AG10803 (cell line): ENCODE results near the gene HSPA12A.

Experiments used
- DNase-seq: peaks from one replicate; pipeline ENCODE4 v3.0.0; 2010; ENCODE audit warnings: low read depth
- H3K4me3 ChIP-seq: 2 replicates; pipeline ENCODE4 v1.5.1; 2011; ENCODE audit warnings: mild to moderate bottlenecking, low read length, control low read depth
- TF ChIP-seq, protein P1 (sequence below): conservative IDR thresholded peaks from 2 replicates; pipeline ENCODE4 v1.5.1; 2011; ENCODE audit warnings: mild to moderate bottlenecking, low read length, control low read depth, inconsistent platforms

The HSPA12A gene

GRCh38 chr10:116769791-116770190, 27.4 kb upstream of the HSPA12A start:
- DNase-seq, result peak; percentile 43
- TF ChIP-seq, protein P1, sequence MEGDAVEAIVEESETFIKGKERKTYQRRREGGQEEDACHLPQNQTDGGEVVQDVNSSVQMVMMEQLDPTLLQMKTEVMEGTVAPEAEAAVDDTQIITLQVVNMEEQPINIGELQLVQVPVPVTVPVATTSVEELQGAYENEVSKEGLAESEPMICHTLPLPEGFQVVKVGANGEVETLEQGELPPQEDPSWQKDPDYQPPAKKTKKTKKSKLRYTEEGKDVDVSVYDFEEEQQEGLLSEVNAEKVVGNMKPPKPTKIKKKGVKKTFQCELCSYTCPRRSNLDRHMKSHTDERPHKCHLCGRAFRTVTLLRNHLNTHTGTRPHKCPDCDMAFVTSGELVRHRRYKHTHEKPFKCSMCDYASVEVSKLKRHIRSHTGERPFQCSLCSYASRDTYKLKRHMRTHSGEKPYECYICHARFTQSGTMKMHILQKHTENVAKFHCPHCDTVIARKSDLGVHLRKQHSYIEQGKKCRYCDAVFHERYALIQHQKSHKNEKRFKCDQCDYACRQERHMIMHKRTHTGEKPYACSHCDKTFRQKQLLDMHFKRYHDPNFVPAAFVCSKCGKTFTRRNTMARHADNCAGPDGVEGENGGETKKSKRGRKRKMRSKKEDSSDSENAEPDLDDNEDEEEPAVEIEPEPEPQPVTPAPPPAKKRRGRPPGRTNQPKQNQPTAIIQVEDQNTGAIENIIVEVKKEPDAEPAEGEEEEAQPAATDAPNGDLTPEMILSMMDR, result no peak
- H3K4me3 ChIP-seq, result no peak overlapping the region

GRCh38 chr10:116769368-116769767, 27.0 kb upstream of the HSPA12A start:
- H3K4me3 ChIP-seq, result no peak overlapping the region
- TF ChIP-seq, protein P1, result no peak
- no peak for DNase-seq

DNA sequence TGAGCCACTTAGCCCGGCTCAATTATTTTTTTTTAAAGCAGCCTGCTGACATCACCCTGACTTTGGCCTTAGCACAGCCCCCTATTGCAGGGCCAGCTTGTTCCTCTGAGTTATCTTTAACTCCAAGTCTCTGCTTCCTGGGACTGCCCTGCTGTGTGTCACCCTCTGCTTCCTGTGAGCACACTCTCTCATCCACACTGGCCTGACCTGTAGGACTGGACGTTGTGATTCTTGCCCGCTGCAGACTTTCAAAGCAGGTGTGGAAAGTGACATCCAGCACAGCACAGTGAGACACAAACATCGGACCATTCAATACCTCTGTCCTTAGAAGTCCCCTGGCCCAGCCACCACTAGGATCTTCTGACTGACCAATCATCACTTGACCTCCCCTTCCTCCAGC, 26.4 kb upstream of the HSPA12A start:
- TF ChIP-seq, protein P1, result no peak
- H3K4me3 ChIP-seq, result no peak overlapping the region
- DNase-seq, result no peak

GRCh38 chr10:116766837-116767634, 24.7 kb upstream of the HSPA12A start:
- DNase-seq, result peak; percentile 80
- TF ChIP-seq, protein P1, result no peak

GRCh38 chr10:116766241-116766827, 24.0 kb upstream of the HSPA12A start:
- no peak overlapping the region for H3K4me3 ChIP-seq
- no peak for DNase-seq
- TF ChIP-seq, protein P1, result no peak

More at GRCh38 chr10:116766837-116767634, 24.7 kb upstream of the HSPA12A start:
- H3K4me3 ChIP-seq, result no peak overlapping the region

DNA sequence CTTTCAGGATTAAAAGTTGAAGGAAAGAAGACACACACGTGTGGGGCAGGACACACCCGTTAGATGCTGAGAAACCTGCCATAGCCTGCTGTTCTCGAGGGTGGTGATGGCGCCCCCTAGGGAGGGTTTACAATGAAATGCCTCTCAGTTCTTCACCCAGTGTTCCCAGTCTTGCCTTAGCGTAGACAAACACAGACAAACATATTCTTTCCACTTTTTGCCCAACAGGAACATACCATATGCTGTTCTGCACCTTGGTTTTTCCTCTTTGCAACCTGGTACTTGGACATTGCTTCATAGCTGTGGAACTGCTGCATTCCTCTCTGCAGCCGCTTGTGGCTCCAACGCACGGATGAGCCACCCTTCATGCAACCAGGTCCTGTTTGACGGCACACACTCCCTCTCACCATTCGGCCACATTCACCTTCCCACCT, 23.3 kb upstream of the HSPA12A start:
- H3K4me3 ChIP-seq, result no peak overlapping the region
- DNase-seq, result no peak
- TF ChIP-seq, protein P1, result 0 out of 2 replicates have a peak, but pooled peaks have one; percentile 9

DNA sequence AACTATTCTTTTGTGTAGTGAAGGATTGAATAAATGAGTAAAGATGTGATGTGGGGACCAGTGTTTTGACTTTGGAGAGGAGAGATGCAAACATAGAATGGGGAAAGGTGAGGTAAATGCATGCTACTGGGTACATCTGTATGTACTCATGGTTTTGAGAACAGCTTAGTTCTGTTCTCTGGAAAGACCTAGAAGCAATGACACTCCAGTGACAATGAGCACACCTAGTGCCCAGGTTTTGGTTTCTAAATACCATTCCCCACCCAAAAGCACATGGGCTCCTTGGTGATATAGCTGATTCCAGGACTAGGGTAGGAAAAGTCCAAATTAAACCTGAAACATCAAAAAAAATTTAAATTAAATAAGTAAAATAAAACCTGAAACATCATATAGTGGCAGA, 22.6 kb upstream of the HSPA12A start:
- TF ChIP-seq, protein P1, result no peak
- no peak overlapping the region for H3K4me3 ChIP-seq
- DNase-seq, result no peak
